NCI-H524 treated with DMSO at 0.1 percent for 48 hours (cell line): Measurements from ENCODE around the gene EFNB2.

Source experiments
- DNase-seq: peaks from one replicate; lab custom pipeline; 2025; lab: John Stamatoyannopoulos, UW

The EFNB2 gene

GRCh38 chr13:106550570-106551135 is 15.2 kb upstream of the EFNB2 start:
- no peak for DNase-seq

DNA sequence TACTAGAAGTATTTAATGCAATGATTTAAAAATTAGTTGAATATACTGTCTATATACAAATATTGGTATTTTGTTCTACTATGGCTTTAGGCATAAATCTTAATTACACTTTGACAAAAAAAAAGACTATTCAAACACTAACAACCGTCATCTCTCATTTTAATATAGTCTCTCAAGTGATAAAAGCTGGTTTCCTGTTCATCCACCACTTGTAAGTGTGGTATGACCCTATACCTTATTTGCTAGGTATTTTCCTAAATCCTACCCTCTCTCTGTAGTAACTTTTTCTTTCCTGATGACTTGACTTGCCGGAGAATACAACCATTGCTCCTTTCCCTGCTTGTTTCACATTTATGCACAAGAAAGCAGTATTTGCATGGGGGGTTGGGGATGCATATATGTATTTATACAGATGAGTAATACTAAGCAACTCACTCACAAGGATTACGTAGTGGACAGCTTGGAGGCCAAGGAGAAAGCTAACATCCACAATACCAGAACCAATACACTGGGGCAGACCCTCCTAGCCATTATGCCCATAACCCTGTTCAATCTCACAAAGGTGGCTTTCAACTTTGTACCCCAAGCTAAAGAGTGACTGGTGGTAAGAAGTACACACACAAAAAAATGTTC is 12.7 kb upstream of the EFNB2 start:
- DNase-seq = no peak

GRCh38 chr13:106541826-106542225 is 6.4 kb upstream of the EFNB2 start:
- no peak for DNase-seq

GRCh38 chr13:106540613-106541012 is 5.2 kb upstream of the EFNB2 start:
- DNase-seq = no peak

DNA sequence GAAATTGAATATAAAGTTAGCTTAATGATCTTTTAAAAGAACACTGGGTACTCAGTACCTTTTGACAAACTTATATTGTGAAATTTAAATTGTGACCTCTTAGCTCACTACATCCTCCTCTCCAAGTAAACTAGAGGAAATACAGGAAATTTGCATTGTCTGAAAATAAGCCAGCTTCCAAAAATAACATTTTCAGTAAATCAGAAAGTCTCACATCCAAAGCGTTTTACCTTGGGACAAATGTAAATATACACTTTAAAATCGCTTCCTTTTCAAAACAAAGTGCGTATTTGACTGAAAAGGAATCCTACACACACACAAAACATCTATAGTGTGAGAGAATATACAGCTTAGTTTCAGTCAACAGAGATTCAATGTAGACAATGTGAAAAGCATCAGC is 2.1 kb upstream of the EFNB2 start:
- no peak for DNase-seq

GRCh38 chr13:106536244-106537034 is 977 bp upstream of the EFNB2 start:
- no peak for DNase-seq

DNA sequence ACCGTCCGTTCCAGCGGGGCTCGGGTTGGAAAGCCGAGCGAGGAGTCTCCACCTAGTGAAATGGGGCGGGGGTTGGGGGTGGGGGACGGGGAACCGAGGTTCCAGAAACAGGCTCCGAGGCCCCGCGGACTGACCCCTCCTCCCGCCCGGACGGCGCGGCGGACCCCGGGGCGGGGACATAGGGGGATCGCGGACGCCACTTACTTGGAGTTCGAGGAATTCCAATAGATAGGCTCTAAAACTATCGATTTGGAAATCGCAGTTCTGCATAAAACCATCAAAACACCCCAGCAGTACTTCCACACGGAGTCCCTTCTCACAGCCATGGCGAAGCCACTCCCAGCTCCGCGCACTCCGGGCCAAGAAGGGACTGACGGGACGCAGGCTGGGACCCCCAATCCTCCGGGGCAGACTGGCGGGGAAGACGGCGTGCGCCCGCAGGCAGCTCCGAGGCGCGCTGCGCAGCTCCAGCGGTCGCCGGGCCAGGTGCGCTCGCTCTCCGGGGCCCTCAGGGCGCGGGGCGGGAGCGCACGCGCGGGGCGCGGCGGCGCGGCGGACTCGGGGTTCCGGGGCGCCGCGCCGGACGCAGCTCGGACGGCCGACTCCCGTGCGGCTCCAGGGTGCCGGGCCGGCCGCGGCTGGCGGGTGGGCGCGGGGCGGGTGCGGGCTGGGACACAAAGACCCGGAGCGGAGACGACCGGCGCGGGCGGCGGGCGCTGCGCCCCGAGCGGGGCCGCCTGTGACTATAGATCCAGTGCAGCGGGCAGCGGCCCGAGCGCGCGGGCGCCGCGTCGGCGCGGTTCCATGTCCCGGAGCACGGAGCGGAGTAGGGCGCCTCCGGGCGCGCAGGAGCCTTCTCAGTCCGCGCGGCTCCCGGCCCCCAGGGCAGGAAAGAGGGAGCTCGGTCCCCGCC is 567 bp downstream of the EFNB2 start:
- DNase-seq = no peak

DNA sequence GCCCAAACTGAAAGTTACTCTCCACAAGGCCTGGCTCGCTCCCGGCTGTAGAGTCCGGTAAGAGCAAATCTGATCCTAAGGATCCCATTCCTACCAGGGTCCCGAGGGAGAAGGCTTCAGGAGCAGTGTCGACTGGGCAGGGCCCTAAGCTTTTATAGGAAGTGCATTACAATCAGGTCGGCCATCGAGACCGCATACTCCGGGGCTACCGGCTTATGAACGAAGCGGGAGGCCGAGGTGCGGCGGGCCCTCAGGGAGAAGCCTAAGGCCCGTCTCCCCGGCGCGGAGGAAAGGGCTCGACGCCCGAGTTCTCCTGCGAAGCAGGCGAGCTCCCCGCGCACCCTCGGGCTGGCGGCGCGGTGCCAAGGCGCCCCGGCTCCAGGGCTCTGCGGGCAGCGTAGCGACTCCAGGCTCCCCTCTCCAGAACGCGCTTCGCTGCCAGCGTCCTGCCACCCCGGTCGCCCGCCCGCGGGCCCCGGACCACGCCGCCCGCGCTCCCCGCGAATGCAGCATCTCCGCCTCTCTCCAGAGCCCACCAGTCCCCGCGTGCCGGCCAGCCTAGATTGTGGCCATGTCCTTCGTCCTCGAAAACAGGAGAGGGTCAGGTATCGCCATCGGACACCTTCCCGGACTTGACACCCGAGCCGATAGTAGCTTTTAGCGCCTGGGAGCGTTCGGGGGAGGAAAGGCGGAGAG is 1.4 kb downstream of the EFNB2 start:
- DNase-seq = peak; percentile 16

DNA sequence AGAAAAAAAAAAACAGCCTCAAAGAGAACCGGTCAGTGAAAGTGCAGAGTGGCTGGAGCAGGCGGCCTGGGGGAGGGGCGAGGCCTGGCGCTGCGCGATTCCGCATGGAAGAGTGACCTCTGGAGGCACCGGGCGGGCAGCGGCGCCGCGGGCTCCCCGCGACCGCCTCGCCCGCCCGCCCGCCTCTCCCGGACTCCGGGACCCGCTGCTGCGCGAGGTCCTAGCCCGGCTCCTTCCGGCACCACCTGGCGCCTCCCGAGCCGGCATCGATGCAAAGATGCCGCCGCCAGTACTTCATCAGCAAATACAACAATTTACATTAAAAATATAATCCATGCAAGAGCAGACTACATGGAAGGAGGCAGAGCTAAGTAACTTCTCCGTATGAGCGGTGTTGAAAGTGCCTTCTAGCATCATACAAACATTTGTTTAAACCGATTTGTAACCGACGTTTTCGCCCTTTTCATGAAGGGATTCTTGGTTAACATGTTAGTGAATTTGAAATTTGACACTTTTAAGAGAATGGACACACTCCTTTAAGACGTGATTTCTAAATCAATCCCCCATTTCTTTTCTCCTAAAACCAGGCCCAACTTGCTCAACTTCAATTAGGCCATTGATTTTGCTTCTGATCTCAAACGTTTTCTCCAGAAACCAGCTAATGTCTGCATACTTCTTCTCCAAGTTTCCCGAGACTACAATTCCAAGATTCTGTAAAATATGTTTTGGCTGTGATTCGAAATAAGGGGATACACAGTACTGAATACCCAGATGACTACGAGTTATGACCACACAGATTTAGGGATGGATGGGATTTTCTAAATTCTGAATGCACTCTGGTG is 2.1 kb downstream of the EFNB2 start:
- no peak for DNase-seq

GRCh38 chr13:106532111-106532929 is 3.1 kb downstream of the EFNB2 start:
- DNase-seq = no peak

- DNase-seq = no peak
Measured at GRCh38 chr13:106530980-106531481, 4.4 kb downstream of the EFNB2 start.

DNA sequence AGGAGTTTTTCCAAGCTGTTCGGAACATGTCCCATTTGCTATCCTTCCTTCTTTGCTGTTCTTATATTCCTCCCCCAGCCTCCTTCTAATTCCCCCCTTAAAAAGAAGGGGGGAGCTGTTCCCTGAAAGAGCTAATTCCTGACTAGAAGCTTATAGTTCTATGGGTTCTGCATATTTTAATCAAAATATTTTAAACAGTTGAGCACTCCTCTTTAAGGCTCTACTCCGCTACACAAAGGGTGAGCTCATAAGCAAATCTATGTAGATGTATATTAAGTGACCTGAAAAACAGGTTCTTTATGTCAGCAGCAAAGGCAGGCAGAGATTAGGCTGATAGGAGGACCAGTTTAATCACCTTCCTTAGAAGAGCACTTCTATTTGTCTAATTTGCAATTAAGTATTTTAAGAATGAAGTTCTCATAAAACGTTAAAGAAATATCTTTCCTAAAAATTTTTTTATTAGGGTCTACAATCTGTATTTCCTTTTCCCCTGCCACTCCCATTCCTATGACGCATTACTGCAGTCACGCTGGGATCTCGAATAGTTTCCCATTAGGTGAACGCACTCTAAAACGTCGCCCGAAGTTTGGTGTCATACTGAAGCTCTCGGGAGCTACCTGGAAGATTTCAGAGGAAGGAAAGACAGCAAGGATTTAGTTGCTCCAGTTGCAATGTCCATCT is 5.2 kb downstream of the EFNB2 start:
- DNase-seq = no peak

- no peak for DNase-seq
Measured at GRCh38 chr13:106529415-106530170, 5.9 kb downstream of the EFNB2 start.

GRCh38 chr13:106528718-106529414 is 6.6 kb downstream of the EFNB2 start:
- no peak for DNase-seq

GRCh38 chr13:106527826-106528225 is 7.6 kb downstream of the EFNB2 start:
- DNase-seq = no peak

GRCh38 chr13:106527445-106527801 is 8.0 kb downstream of the EFNB2 start:
- no peak for DNase-seq

GRCh38 chr13:106526738-106527444 is 8.6 kb downstream of the EFNB2 start:
- no peak for DNase-seq
